Erythroblast (primary cell): ENCODE data around the gene ISG15.
"Not testable (repeated sequence)": the region's sequence is repeated elsewhere in the genome, so short reads cannot be mapped to it uniquely, and the experiment has no call there.

Source experiments
- DNase-seq, 2 experiments: peaks; one replicate each; lab custom pipeline; 2025; lab: John Stamatoyannopoulos, UW
- GATA1 ChIP-seq: IDR thresholded peaks from 2 replicates; pipeline ENCODE4 v1.6.1; 2011; ENCODE audit warnings: low read depth, mild to moderate bottlenecking, control low read depth, low read length, moderate library complexity
- POLR2A ChIP-seq: IDR thresholded peaks from 2 replicates; pipeline ENCODE4 v1.6.1; 2011; ENCODE audit warnings: mild to moderate bottlenecking, low read length

ISG15 gene

GRCh38 chr1:971751-972506, 41.4 kb upstream of the ISG15 start:
- DNase-seq: no peak

GRCh38 chr1:972726-973458, 40.4 kb upstream of the ISG15 start:
- DNase-seq: no peak
- no peak for TF ChIP-seq POLR2A
- no peak for TF ChIP-seq GATA1

More at GRCh38 chr1:971751-972506, 41.4 kb upstream of the ISG15 start:
- no peak for TF ChIP-seq GATA1

GRCh38 chr1:973459-974292, 39.6 kb upstream of the ISG15 start:
- no peak for TF ChIP-seq POLR2A
- no peak for TF ChIP-seq GATA1
- DNase-seq: no peak

GRCh38 chr1:974293-974640, 39.0 kb upstream of the ISG15 start:
- TF ChIP-seq POLR2A (no peak), GATA1 (no peak)
- DNase-seq: no peak

GRCh38 chr1:974687-975328, 38.5 kb upstream of the ISG15 start:
- DNase-seq: no peak
- TF ChIP-seq POLR2A: no peak
- TF ChIP-seq GATA1: no peak

- TF ChIP-seq POLR2A: no peak
- no peak for TF ChIP-seq GATA1
- no peak for DNase-seq
These were observed 37.9 kb upstream of the ISG15 start for GRCh38 chr1:975365-975764.

GRCh38 chr1:975896-976683, 37.2 kb upstream of the ISG15 start:
- peak; percentile 64 to 72 for DNase-seq
- TF ChIP-seq GATA1 (no peak), POLR2A (no peak)

- DNase-seq: not testable (repeated sequence)
These were observed 36.5 kb upstream of the ISG15 start for GRCh38 chr1:976791-977190.

- TF ChIP-seq GATA1 (no peak), POLR2A (no peak)
- DNase-seq: no peak
These were observed 35.0 kb upstream of the ISG15 start for GRCh38 chr1:978069-978834.

GRCh38 chr1:978835-979743, 34.2 kb upstream of the ISG15 start:
- TF ChIP-seq POLR2A: no peak
- no peak for TF ChIP-seq GATA1
- no peak for DNase-seq

- TF ChIP-seq POLR2A (no peak), GATA1 (no peak)
- no peak for DNase-seq
These were observed 33.6 kb upstream of the ISG15 start for GRCh38 chr1:979744-980072.

GRCh38 chr1:980137-980571, 33.1 kb upstream of the ISG15 start:
- no peak for DNase-seq
- TF ChIP-seq GATA1: no peak
- no peak for TF ChIP-seq POLR2A
